GM18519 (cell line): ENCODE results near the gene CSNK2A1.
"Not testable (repeated sequence)": the region's sequence is repeated elsewhere in the genome, so short reads cannot be mapped to it uniquely, and the experiment has no call there.

Source experiments
- ATAC-seq: cut with Tn5 transposase; IDR thresholded peaks from one replicate; pipeline ENCODE4 v1.9.1; 2021; ENCODE audit warnings: mild to moderate bottlenecking, moderate library complexity; ENCODE audit not compliant: unreplicated experiment, low FRiP score

Gene CSNK2A1

GRCh38 chr20:537983-538382 is 5.6 kb downstream of the CSNK2A1 start:
- ATAC-seq, result no peak

- no peak for ATAC-seq
Observed at GRCh38 chr20:536426-537010, 7.1 kb downstream of the CSNK2A1 start.

DNA sequence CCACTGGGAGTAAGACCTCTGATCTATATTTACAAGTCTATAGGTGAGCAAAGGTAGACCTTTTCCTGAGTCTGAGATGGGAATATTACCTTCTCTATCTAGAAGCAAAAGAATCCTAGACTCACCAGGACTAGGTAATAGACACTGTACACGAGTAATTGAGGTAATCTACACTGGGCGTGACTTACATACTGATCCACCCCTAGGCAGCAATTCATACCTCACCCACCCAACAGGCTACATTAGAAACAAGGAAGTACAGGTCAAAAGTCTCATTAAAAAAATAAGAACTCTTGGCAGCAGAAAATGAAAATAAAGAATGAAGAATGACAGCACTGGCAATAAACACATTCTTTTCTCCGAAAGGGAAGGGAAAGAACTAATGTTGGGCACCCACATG is 7.6 kb downstream of the CSNK2A1 start:
- no peak for ATAC-seq

DNA sequence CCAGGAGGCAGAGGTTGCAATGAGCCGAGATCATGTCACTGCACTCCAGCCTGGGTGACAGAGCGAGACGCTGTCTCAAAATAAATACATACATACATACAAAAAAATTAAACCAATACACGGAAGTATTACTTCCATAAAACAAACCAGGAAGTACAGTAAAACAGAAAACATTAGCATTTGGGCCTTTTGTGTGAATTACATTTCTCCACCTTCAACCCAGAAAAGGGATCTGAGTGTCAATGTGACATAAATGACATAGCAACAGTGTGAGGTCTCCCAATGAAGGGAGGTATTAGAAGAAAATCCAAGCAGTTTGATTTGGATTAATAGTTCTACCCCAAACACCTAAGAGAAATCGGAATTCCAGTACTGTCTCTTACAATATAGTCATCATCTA is 10.1 kb downstream of the CSNK2A1 start:
- ATAC-seq, result no peak

DNA sequence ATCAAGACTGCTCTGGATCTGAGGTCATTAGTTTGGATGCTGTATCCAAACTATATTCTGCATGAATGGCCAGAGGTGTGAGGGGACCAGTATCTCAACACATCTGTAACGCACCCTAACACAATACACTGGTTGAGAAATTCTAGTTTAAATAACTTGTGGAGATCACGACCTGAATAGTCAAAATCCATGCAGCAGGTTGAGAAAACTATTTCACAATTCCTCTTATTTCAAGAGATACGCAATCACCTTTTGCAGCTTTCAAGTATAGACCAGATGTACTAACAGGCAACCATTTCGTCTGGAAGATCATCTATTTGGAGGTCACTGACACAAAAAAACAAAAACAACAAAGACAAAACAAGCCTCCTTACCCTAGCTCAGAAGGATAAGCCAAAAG is 11.1 kb downstream of the CSNK2A1 start:
- ATAC-seq, result no peak

GRCh38 chr20:531608-532007 is 12.0 kb downstream of the CSNK2A1 start:
- ATAC-seq, result no peak

DNA sequence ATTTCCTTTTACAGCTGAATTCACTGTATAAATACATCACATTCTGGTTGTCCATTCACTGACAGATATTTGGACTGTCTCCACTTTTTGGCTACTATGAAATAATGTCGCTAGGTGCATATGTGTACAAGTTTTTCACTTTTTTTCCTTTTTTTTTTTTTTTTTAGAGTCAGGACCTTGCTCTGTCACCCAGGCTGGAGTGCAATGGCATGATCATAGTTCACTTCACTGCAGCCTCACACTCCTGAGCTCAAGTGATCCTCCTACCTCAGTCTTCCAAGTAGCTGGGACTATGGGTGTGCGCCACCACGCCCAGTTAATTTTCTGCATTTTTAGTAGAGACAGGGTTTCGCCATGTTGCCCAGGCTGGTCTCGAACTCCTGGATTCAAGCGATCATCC is 13.3 kb downstream of the CSNK2A1 start:
- no peak for ATAC-seq

DNA sequence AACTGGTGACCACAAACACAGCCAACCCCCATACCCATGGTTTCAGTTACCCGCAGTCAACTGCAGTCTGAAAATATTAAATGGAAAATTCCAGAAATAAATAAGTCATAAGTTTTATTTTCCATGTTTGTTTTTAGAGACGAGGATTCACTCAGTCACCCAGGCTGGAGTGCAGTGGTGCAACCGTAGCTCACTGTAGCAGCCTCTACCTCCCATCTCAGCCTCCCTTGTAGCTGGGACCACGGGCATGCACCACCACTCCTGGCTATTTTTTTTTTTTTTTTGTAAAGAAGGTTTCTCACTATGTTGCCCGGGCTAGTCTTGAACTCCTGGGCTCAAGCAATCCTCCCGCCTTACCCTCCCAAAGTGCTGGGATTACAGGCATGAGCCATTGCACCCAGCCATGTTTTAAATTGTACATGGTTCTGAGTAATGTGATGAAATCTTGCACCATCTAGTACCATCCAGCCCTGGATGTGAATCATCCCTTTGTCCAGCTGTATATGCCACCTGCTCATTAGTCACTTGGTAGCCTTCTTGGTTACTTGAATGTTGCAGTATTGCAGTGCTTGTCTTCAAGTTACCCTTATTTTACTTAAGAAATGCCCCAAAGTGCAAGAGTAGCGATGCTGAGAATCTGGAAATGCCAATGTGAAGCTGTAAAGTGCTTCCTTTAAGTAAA is 14.5 kb downstream of the CSNK2A1 start:
- ATAC-seq, result no peak

DNA sequence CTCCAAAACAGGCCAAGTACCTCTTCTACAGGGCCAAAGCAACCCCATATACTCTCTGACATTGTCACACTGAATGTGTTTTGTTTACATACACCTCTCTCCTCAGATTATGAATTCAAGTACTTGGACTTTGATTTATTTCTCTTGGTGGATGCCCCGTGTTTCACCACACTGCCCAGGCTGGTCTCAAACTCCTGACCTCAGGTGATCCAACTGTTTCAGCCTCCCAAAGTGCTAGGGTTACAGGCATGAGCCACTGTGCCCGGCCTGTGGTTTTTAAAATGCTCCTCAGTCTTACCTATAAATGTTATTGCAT is 16.1 kb downstream of the CSNK2A1 start:
- no peak for ATAC-seq

DNA sequence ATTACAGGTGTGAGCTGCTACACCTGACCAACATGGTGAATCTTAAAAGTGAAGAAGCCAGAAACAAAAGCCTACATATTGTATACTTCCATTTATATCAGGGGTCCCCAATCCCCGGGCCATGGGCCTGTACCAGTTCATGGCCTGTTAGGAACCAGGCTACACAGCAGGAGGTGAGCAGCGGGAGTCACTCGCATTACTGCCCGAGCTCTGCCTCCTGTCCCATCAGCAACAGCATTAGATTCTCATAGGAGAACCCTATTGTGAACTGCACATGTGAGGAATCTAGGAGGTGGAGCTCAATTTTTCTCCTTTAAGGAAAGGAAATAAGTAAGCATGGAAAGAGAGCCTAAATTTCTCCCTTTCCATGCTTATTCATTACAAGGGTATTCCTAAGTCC is 21.7 kb downstream of the CSNK2A1 start:
- no peak for ATAC-seq

- no peak for ATAC-seq
Observed at GRCh38 chr20:519999-520398, 23.6 kb downstream of the CSNK2A1 start.

DNA sequence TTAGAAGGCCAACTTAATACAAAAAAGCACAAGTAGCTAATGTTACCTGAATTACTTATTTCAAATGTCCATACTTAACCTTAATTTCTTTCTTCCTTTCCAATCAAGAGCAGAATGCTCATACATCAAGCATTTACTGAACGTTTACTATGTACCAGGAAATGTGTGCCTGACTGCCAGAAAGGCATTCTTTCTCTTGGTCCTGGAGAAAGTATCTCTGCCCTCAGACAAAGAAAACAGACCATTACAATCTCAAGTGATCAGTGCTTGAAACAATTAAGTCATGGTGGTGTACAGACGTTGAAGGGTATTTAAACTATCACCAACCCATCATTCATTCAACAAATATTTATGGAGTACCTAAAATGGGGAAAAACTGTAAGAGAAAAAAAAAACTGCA is 26.4 kb downstream of the CSNK2A1 start:
- no peak for ATAC-seq

- no peak for ATAC-seq
Observed at GRCh38 chr20:516799-517198, 26.8 kb downstream of the CSNK2A1 start.

- no peak for ATAC-seq
Observed at GRCh38 chr20:515696-516095, 27.9 kb downstream of the CSNK2A1 start.

DNA sequence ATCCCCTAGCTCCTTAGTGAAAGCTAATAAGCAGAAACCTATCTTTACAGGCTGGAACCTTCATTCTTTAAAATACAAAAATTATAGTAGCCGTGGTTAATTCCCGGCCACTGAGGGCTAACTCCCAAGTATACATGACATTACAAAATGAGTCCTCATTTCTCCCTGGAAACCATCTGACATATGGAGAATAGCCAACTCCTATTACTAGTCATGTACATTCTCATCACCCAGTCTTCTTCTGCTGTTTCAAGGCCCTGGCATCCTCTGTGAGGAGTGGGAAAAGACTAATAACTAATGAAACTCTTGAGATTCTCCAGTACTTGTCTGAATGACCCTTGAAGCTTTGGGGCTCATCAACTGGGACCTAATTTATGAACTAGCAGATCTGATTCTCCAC is 30.2 kb downstream of the CSNK2A1 start:
- no peak for ATAC-seq

DNA sequence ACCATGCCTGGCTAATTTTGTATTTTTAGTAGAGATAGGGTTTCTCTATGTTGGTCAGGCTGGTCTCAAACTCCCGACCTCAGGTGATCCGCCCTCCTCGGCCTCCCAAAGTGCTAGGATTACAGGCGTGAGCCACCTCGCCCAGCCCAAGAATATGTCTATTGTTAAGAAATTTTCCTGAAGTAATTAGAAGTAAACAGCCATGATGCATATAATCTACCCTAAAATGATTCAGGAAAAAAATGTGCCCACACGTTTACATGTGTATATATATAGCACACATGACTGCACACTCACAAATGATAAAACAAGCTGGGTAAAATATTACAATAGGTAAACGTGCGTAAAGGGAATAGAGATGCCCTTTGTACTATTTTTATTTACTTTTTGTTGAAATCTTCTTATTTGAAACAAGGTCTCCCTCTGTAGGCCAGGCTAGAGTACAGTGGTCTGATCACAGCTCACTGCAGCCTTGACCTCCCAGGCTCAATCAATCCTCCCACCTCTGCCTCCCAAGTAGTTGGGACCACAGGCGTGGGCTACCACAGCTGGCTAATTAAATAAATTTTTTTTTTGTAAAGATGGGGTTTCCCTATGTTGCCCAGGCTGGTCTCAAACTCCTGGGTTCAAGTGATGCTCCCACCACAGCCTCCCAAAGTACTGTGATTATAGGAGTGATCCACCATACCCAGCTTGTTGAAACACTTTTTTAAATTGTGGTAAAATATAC is 33.1 kb downstream of the CSNK2A1 start:
- ATAC-seq, result not testable (repeated sequence)

GRCh38 chr20:508364-508787 is 35.2 kb downstream of the CSNK2A1 start:
- ATAC-seq, result not testable (repeated sequence)

DNA sequence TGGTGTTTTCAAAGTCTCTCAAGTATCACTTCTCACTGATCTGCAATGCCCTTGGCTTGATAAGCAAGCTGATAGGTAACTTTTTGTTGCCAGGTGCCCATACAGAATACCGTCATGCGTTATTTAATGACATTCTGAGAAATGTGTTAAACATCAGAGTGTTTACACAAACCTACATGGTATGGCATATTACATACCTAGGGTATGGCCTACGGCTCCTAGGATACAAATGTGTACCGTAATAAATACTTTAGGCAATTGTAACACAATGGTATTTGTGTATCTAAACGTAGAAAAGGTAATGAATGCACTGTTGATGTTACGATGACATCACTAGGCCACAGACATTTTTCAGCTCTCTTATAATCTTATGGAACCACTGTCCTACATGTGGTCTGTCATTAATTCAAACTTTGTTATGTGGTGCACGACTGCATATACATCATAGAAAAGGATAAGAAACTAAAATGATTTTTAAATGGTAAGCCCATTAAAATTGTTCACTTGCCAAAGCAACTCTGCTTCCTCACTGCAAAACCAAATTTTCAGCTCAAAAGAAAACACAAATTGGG is 35.7 kb downstream of the CSNK2A1 start:
- ATAC-seq, result no peak

GRCh38 chr20:507006-507758 is 36.4 kb downstream of the CSNK2A1 start:
- ATAC-seq, result no peak

DNA sequence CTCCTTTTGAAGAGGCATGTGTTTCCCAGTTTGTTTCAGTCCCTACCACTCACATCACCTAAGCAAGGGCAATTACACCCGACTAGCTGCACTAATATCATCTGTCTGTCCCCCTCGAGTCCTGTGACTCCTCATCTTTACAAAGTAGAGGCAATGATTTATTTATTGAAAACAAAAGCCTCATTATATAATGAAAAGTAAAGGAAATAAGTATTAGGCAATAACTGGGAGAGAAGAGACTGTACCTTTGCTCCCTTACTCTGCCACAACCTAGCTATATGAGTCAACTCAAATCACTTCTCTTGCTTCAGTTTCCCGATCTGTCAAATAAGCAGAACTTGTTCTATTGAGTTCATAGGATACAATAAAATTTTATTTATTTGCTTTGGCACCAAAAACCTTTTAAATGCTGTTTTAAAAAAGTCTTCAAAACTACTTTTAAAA is 38.9 kb downstream of the CSNK2A1 start:
- ATAC-seq, result no peak
